Panc1 (cell line): ENCODE measurements around the gene SNHG17.

Source experiments
- POLR2AphosphoS5 ChIP-seq: IDR thresholded peaks from 2 replicates; pipeline ENCODE4 v1.6.1; 2012; ENCODE audit warnings: mild to moderate bottlenecking, low read depth, low read length, moderate library complexity
- SIN3A ChIP-seq: IDR thresholded peaks from 2 replicates; pipeline ENCODE4 v1.6.1; 2012; ENCODE audit warnings: low read depth, mild to moderate bottlenecking, low read length, moderate library complexity, borderline replicate concordance; ENCODE audit not compliant: insufficient read depth
- TCF7L2 ChIP-seq: IDR thresholded peaks from 2 replicates; pipeline ENCODE4 v1.6.1; 2011; ENCODE audit warnings: mild to moderate bottlenecking, low read depth, low read length, inconsistent platforms
- TF ChIP-seq, protein P1 (sequence below): fragments of 450-650 bp; IDR thresholded peaks from 2 replicates; pipeline ENCODE4 v1.5.1; 2017; ENCODE audit warnings: mild to moderate bottlenecking
- TF ChIP-seq, protein P2 (sequence below), 2 experiments: IDR thresholded peaks; 2 replicates each; pipeline ENCODE4 v1.6.1; 2011 to 2012; ENCODE audit warnings: low read depth in 2 of 2, control low read depth in 1 of 2, low read length in 1 of 2, mild to moderate bottlenecking in 1 of 2, moderate library complexity in 1 of 2; ENCODE audit not compliant: insufficient read depth in 1 of 2

- TF ChIP-seq, protein P1, sequence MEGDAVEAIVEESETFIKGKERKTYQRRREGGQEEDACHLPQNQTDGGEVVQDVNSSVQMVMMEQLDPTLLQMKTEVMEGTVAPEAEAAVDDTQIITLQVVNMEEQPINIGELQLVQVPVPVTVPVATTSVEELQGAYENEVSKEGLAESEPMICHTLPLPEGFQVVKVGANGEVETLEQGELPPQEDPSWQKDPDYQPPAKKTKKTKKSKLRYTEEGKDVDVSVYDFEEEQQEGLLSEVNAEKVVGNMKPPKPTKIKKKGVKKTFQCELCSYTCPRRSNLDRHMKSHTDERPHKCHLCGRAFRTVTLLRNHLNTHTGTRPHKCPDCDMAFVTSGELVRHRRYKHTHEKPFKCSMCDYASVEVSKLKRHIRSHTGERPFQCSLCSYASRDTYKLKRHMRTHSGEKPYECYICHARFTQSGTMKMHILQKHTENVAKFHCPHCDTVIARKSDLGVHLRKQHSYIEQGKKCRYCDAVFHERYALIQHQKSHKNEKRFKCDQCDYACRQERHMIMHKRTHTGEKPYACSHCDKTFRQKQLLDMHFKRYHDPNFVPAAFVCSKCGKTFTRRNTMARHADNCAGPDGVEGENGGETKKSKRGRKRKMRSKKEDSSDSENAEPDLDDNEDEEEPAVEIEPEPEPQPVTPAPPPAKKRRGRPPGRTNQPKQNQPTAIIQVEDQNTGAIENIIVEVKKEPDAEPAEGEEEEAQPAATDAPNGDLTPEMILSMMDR = no peak
- TF ChIP-seq, protein P2, sequence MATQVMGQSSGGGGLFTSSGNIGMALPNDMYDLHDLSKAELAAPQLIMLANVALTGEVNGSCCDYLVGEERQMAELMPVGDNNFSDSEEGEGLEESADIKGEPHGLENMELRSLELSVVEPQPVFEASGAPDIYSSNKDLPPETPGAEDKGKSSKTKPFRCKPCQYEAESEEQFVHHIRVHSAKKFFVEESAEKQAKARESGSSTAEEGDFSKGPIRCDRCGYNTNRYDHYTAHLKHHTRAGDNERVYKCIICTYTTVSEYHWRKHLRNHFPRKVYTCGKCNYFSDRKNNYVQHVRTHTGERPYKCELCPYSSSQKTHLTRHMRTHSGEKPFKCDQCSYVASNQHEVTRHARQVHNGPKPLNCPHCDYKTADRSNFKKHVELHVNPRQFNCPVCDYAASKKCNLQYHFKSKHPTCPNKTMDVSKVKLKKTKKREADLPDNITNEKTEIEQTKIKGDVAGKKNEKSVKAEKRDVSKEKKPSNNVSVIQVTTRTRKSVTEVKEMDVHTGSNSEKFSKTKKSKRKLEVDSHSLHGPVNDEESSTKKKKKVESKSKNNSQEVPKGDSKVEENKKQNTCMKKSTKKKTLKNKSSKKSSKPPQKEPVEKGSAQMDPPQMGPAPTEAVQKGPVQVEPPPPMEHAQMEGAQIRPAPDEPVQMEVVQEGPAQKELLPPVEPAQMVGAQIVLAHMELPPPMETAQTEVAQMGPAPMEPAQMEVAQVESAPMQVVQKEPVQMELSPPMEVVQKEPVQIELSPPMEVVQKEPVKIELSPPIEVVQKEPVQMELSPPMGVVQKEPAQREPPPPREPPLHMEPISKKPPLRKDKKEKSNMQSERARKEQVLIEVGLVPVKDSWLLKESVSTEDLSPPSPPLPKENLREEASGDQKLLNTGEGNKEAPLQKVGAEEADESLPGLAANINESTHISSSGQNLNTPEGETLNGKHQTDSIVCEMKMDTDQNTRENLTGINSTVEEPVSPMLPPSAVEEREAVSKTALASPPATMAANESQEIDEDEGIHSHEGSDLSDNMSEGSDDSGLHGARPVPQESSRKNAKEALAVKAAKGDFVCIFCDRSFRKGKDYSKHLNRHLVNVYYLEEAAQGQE (IDR thresholded peaks at IDR 0.05; ENCODE audit: insufficient read depth in 1 of 2, low read depth in 2 of 2, low read length in 1 of 2) = no peak
- TF ChIP-seq SIN3A (no peak), POLR2AphosphoS5 (no peak), TCF7L2 (no peak)
Observed at GRCh38 chr20:38426006-38426897, 8.9 kb downstream of the SNHG17 start.
